MCF 10A (cell line): Measurements from ENCODE around the gene PRSS48. TPM values are rescaled to one million over a fixed set of nuclear protein-coding genes. Genes with fewer than 3 reads are reported as not detected.

Experiments
- BruUV-seq: library from RNA; stranded (reverse); fragments of 400-500 nt; replicated peaks from 2 replicates; lab custom pipeline; 2021; lab: Mats Ljungman, UMichigan
- CTCF ChIA-PET: fragments of 300-600 bp; sonication (Branson Sonifier 250); formaldehyde crosslinking; extraction: SDS; loops from one replicate; lab custom pipeline; 2021; ENCODE audit warnings: antibody characterized with exemption, inconsistent platforms; lab: Yijun Ruan, JAX
- POLR2A ChIA-PET: fragments of 300-600, 350-650 bp; sonication (Branson Sonifier 250); formaldehyde crosslinking; extraction: SDS; loops from one replicate; lab custom pipeline; 2020; ENCODE audit warnings: antibody characterized with exemption, inconsistent platforms; lab: Yijun Ruan, JAX
- DNase-seq: peaks from one replicate; pipeline ENCODE4 v3.0.0-alpha.2; 2018; ENCODE audit not compliant: unreplicated experiment
- H3K27ac Mint-ChIP-seq: one replicate; pipeline ENCODE4 v1.8.0; 2022; ENCODE audit warnings: mild to moderate bottlenecking, low read depth, mixed read lengths; ENCODE audit not compliant: unreplicated experiment
- H3K27me3 Mint-ChIP-seq: one replicate; pipeline ENCODE4 v1.8.0; 2022; ENCODE audit warnings: mixed read lengths; ENCODE audit not compliant: insufficient read depth, unreplicated experiment
- H3K36me3 Mint-ChIP-seq: one replicate; pipeline ENCODE4 v1.8.0; 2022; ENCODE audit warnings: mild to moderate bottlenecking, moderate library complexity, mixed read lengths; ENCODE audit not compliant: insufficient read depth, unreplicated experiment
- H3K4me1 Mint-ChIP-seq: one replicate; pipeline ENCODE4 v1.8.0; 2022; ENCODE audit warnings: mixed read lengths; ENCODE audit not compliant: insufficient read depth, unreplicated experiment
- H3K4me3 Mint-ChIP-seq: one replicate; pipeline ENCODE4 v1.8.0; 2022; ENCODE audit warnings: mild to moderate bottlenecking, moderate library complexity, mixed read lengths; ENCODE audit not compliant: unreplicated experiment
- H3K9me3 Mint-ChIP-seq: one replicate; pipeline ENCODE4 v1.8.0; 2022; ENCODE audit warnings: mixed read lengths; ENCODE audit not compliant: unreplicated experiment
- intact Hi-C: fragments of 100-400 bp; cut with micrococcal nuclease; formaldehyde crosslinking; loops from 2 replicates; pipeline ENCODE4 v1.14.1; 2022
- total RNA-seq: library from RNA; stranded (reverse); gene quantifications from 2 replicates; pipeline ENCODE4 v1.2.3, GENCODE V29; 2022
- TF ChIP-seq, protein P1 (sequence below): fragments of 200-600 bp; IDR thresholded peaks from one replicate; pipeline ENCODE4 v1.8.0; 2022; ENCODE audit warnings: antibody characterized with exemption, mild to moderate bottlenecking; ENCODE audit not compliant: unreplicated experiment

Gene PRSS48
- total RNA-seq, 1 experiment from 2014 or later = not detected

DNA sequence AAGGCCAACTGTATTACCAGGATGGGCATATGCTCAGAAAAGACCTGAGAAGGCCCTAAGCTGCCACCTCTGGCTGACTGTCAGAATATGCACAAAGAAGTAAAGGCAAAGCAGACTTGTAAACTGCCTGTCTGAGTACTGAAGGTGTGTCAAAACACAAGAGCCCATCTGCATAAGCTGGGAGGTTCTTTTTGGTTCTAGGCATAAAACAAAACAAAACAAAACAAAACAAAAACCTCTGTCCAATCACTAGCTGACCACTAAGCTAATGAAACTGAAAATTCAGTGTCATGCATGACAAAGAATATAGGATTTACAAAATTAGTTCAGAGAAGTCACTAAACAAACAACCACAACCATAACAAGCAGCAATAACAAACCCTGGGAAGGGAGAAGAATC, 27.8 kb downstream of the PRSS48 start:
- ChIA-PET CTCF (interaction anchor here (0.6 to 2.3 kb wide), 13 partner anchors 10 to 298 kb away, joined by 3 to 12 read pairs (median 4); no protein-coding TSS in a partner anchor), POLR2A (interaction anchor here (0.6 to 3.1 kb wide), 7 partner anchors 10 to 138 kb away, joined by 3 to 29 read pairs (median 6); partner anchors contain the start of gene SH3D19)
- no peaks in the 10 kb centered on the region for H3K27me3 Mint-ChIP-seq
- no peak overlapping the region for H3K27ac Mint-ChIP-seq
- H3K36me3 Mint-ChIP-seq = peaks cover 6% of the 10 kb centered on the region
- no TSS peak for BruUV-seq
- no peak overlapping the region for H3K4me3 Mint-ChIP-seq
- no peaks in the 10 kb centered on the region for H3K9me3 Mint-ChIP-seq
- TF ChIP-seq, protein P1, sequence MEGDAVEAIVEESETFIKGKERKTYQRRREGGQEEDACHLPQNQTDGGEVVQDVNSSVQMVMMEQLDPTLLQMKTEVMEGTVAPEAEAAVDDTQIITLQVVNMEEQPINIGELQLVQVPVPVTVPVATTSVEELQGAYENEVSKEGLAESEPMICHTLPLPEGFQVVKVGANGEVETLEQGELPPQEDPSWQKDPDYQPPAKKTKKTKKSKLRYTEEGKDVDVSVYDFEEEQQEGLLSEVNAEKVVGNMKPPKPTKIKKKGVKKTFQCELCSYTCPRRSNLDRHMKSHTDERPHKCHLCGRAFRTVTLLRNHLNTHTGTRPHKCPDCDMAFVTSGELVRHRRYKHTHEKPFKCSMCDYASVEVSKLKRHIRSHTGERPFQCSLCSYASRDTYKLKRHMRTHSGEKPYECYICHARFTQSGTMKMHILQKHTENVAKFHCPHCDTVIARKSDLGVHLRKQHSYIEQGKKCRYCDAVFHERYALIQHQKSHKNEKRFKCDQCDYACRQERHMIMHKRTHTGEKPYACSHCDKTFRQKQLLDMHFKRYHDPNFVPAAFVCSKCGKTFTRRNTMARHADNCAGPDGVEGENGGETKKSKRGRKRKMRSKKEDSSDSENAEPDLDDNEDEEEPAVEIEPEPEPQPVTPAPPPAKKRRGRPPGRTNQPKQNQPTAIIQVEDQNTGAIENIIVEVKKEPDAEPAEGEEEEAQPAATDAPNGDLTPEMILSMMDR = no peak
- intact Hi-C loops = no loop called here
- peak; percentile 37 for DNase-seq
- H3K4me1 Mint-ChIP-seq = peaks cover 9% of the 10 kb centered on the region

DNA sequence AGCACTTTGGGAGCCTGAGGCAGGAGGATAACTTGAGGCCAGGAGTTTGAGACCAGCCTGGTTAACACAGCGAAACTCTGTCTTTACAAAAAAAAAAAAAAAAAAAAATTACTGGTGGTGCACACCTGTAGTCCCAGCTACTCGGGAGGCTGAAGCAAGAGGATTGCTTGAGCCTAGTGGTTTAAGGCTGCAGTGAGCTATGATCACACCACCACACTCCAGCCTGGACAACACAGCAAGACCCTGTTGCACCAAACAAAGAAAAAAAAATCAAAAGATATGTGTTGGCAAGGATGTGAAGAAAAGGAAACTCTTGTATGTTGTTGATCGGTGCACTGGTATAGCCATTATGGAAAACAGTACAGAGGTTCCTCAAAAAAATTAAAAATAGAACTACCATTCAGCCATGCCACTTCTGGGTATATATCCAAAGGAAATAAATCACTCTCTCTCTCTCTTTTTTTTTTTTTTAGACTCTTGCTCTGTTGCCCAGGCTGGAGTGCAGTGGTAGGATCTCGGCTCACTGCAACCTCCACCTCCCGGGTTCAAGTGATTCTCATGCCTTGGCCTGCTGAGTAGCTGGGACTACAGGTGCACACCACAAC, 33.3 kb downstream of the PRSS48 start:
- Mint-ChIP-seq H3K9me3 (no peaks in the 10 kb centered on the region), H3K4me1 (peaks cover 19% of the 10 kb centered on the region), H3K27ac (no peak overlapping the region), H3K4me3 (no peak overlapping the region), H3K36me3 (peaks cover 8% of the 10 kb centered on the region), H3K27me3 (no peaks in the 10 kb centered on the region)
- DNase-seq = no peak
- intact Hi-C loops = no loop called here
- POLR2A ChIA-PET = no interaction called here
- TF ChIP-seq, protein P1 = no peak
- no TSS peak for BruUV-seq
- CTCF ChIA-PET = interaction anchor here (0.6 kb wide), 1 partner anchor 911 kb away, joined by 4 read pairs; no protein-coding TSS in a partner anchor

DNA sequence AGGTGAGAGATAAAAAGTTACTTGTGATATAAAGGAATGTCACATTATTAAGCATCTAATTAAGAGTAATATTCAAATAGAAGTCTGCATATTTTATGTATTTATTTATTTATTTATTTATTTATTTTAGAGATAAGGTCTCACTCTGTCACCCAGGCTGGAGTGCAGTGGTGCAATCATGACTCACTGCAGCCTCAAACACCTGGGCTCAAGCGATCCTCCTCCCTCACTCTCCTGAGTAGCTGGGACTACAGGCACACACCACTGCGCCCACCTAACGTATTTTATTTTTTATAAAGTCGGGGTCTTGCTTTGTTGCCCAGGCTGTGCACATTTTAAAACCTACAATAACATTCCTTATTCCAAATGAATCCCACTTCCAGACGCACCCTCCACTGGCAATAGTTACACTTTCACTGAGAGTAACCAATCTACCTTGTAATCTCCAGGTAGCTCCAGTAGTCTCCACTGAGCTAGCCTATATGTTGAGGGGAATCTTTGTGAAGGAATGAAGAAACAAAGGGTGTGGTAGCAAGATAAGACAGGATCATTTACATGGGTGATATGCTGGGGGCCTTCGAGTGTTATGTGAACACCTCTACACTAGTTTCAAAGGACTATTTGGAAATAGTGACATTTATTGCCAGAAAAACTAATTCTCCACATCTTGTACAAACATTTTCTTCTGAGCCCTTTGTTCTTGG, 36.5 kb downstream of the PRSS48 start:
- intact Hi-C loops = no loop called here
- BruUV-seq = no TSS peak
- Mint-ChIP-seq H3K36me3 (peaks cover 16% of the 10 kb centered on the region), H3K4me3 (no peak overlapping the region), H3K27ac (peak overlapping the region; percentile 90), H3K4me1 (peaks cover 36% of the 10 kb centered on the region), H3K9me3 (no peaks in the 10 kb centered on the region), H3K27me3 (no peaks in the 10 kb centered on the region)
- POLR2A ChIA-PET = interaction anchor here (1.0 to 7.3 kb wide), 5 partner anchors 9 to 213 kb away, joined by 3 to 91 read pairs (median 7); partner anchors contain the start of gene SH3D19
- DNase-seq = peak; percentile 52
- TF ChIP-seq, protein P1 = no peak
- CTCF ChIA-PET = interaction anchor here (0.7 kb wide), 1 partner anchor 15 kb away, joined by 3 read pairs; no protein-coding TSS in a partner anchor

DNA sequence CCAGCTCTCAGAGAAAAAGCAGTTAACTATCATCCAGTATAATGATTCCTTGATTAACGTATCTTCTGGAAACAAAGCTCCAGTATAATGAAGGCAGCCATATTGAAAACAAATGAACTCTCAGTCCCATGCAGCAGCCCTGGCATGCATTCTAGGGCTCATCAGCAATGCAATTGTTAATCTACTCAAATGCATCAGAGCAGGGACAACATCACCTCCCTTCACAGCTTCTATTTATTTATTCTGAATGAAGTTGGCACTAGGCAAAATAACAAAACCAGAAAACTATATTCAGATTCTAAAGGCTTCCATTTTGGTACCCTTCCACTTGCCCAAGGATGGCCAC, 37.0 kb downstream of the PRSS48 start:
- intact Hi-C loops = no loop called here
- POLR2A ChIA-PET = interaction anchor here (0.7 to 7.3 kb wide), 7 partner anchors 9 to 927 kb away, joined by 3 to 91 read pairs (median 4); partner anchors contain the start of gene SH3D19
- TF ChIP-seq, protein P1 = no peak
- no TSS peak for BruUV-seq
- Mint-ChIP-seq H3K9me3 (no peaks in the 10 kb centered on the region), H3K36me3 (peaks cover 16% of the 10 kb centered on the region), H3K4me1 (peaks cover 36% of the 10 kb centered on the region), H3K4me3 (no peak overlapping the region), H3K27me3 (no peaks in the 10 kb centered on the region), H3K27ac (peak overlapping the region; percentile 90)
- CTCF ChIA-PET = interaction anchor here (0.7 to 1.9 kb wide), 2 partner anchors 9 to 15 kb away, joined by 3 to 12 read pairs; no protein-coding TSS in a partner anchor
- no peak for DNase-seq
